HG03457 (cell line): Measurements from ENCODE around the gene PID1.
"Not testable (repeated sequence)": the region's sequence is repeated elsewhere in the genome, so short reads cannot be mapped to it uniquely, and the experiment has no call there.

Experiments
- ATAC-seq: cut with Tn5 transposase; IDR thresholded peaks from one replicate; pipeline ENCODE4 v1.9.1; 2021; ENCODE audit warnings: moderate number of reproducible peaks; ENCODE audit not compliant: unreplicated experiment

The PID1 gene

GRCh38 chr2:229084447-229084846, 186.6 kb downstream of the PID1 start:
- no peak for ATAC-seq

GRCh38 chr2:229083606-229084340, 187.3 kb downstream of the PID1 start:
- no peak for ATAC-seq

GRCh38 chr2:229081411-229081810, 189.7 kb downstream of the PID1 start:
- no peak for ATAC-seq

- no peak for ATAC-seq
These were observed 190.9 kb downstream of the PID1 start for GRCh38 chr2:229080172-229080571.

GRCh38 chr2:229076886-229077285, 194.2 kb downstream of the PID1 start:
- ATAC-seq: not testable (repeated sequence)

- no peak for ATAC-seq
These were observed 197.2 kb downstream of the PID1 start for GRCh38 chr2:229073935-229074334.

- no peak for ATAC-seq
These were observed 199.7 kb downstream of the PID1 start for GRCh38 chr2:229071292-229071976.

GRCh38 chr2:229066121-229066715, 204.9 kb downstream of the PID1 start:
- no peak for ATAC-seq

- ATAC-seq: no peak
These were observed 206.3 kb downstream of the PID1 start for GRCh38 chr2:229064749-229065148.

GRCh38 chr2:229060147-229060546, 210.9 kb downstream of the PID1 start:
- no peak for ATAC-seq

GRCh38 chr2:229059331-229060033, 211.6 kb downstream of the PID1 start:
- no peak for ATAC-seq

GRCh38 chr2:229057976-229058553, 213.0 kb downstream of the PID1 start:
- ATAC-seq: no peak

GRCh38 chr2:229054311-229054710, 216.8 kb downstream of the PID1 start:
- no peak for ATAC-seq

GRCh38 chr2:229051798-229052197, 219.3 kb downstream of the PID1 start:
- ATAC-seq: no peak

GRCh38 chr2:229050133-229050532, 221.0 kb downstream of the PID1 start:
- no peak for ATAC-seq

- no peak for ATAC-seq
These were observed 223.0 kb downstream of the PID1 start for GRCh38 chr2:229048134-229048533.

- no peak for ATAC-seq
These were observed 225.4 kb downstream of the PID1 start for GRCh38 chr2:229045671-229046070.

- ATAC-seq: no peak
These were observed 226.5 kb downstream of the PID1 start for GRCh38 chr2:229044581-229044980.

- no peak for ATAC-seq
These were observed 227.4 kb downstream of the PID1 start for GRCh38 chr2:229043681-229044080.

- ATAC-seq: no peak
These were observed 228.7 kb downstream of the PID1 start for GRCh38 chr2:229042349-229042748.

GRCh38 chr2:229041691-229042090, 229.4 kb downstream of the PID1 start:
- no peak for ATAC-seq
